ENCODE results near the gene FRMD3.

GRCh38 chr9:83285445-83286225 is 252.6 kb downstream of the FRMD3 start:
- no peak for TF ChIP-seq CTCF (IDR thresholded peaks at IDR 0.05)
- TF ChIP-seq POLR2A (IDR thresholded peaks at IDR 0.05), result no peak

All from thyroid gland (tissue), 4 donors.